GM12878 (cell line): ENCODE data around the gene ADPRHL1. TPM values are rescaled to one million over a fixed set of nuclear protein-coding genes. Genes with fewer than 3 reads are reported as not detected.

ENCODE experiments used
- ATAC-seq: fragments of 200-7000 bp; cut with Tn5 transposase; 3 replicates; pipeline ENCODE4 v1.9.1; 2020; ENCODE audit warnings: mild to moderate bottlenecking, moderate library complexity
- BruUV-seq: library from RNA; stranded (reverse); fragments of 400-500 nt; replicated peaks from 2 replicates; lab custom pipeline; 2021; lab: Mats Ljungman, UMichigan
- CTCF ChIA-PET: fragments of 300-600 bp; sonication (Branson Sonifier 250); formaldehyde crosslinking; extraction: SDS; loops from one replicate; lab custom pipeline; 2021; ENCODE audit warnings: inconsistent platforms; lab: Yijun Ruan, JAX
- POLR2A ChIA-PET: fragments of 350-600 bp; formaldehyde crosslinking; extraction: SDS; loops from one replicate; lab custom pipeline; 2021; ENCODE audit warnings: inconsistent platforms; lab: Charles Lee
- RAD21 ChIA-PET: fragments of 300-600 bp; sonication (Branson Sonifier 250); formaldehyde crosslinking; loops from one replicate; lab custom pipeline; 2023; ENCODE audit warnings: antibody characterized with exemption; ENCODE audit not compliant: unreplicated experiment; lab: Charles Lee
- SMC1A ChIA-PET: fragments of 300-600 bp; sonication (Branson Sonifier 250); formaldehyde crosslinking; loops from one replicate; lab custom pipeline; 2023; ENCODE audit not compliant: unreplicated experiment, uncharacterized antibody; lab: Charles Lee
- DNase-seq: peaks from one replicate; pipeline ENCODE4 v3.0.0-alpha.2; 2011; ENCODE audit warnings: low read depth, low spot score
- FAIRE-seq: peaks from 3 replicates; lab custom pipeline; 2011; peaks lifted over from hg19 to GRCh38; lab: Jason Lieb, UNC
- H2AFZ ChIP-seq: 2 replicates; pipeline ENCODE4 v1.6.0; 2011; ENCODE audit warnings: low read depth, low read length, control low read depth; ENCODE audit not compliant: control insufficient read depth
- H3K27ac ChIP-seq: 2 replicates; pipeline ENCODE4 v1.5.1; 2011; ENCODE audit warnings: control low read depth; ENCODE audit not compliant: control insufficient read depth, insufficient read depth
- H3K27me3 ChIP-seq, 2 experiments: replicated peaks in 1 of 2; 2 replicates each; pipeline versions ENCODE4 v1.6.0 to v1.6.1; 2011; ENCODE audit warnings: low read length in 1 of 2; ENCODE audit not compliant: control insufficient read depth in 2 of 2, insufficient read depth in 2 of 2
- H3K36me3 ChIP-seq, 2 experiments: 2 replicates each; pipeline ENCODE4 v1.5.1; 2011; ENCODE audit warnings: low read length in 1 of 2; ENCODE audit not compliant: control insufficient read depth in 2 of 2, insufficient read depth in 2 of 2
- H3K4me1 ChIP-seq: 2 replicates; pipeline ENCODE4 v1.6.1; 2011; ENCODE audit warnings: mild to moderate bottlenecking, low read length, moderate library complexity, mixed read lengths; ENCODE audit not compliant: control insufficient read depth, insufficient read depth
- H3K4me2 ChIP-seq: 2 replicates; pipeline ENCODE4 v1.6.0; 2011; ENCODE audit warnings: control low read depth; ENCODE audit not compliant: control insufficient read depth, insufficient read depth
- H3K4me3 ChIP-seq: fragments of 200-600 bp; sonication (generic); 2 replicates; pipeline ENCODE4 v1.5.1; 2016
- H3K79me2 ChIP-seq: 2 replicates; pipeline ENCODE4 v1.6.0; 2011; ENCODE audit warnings: low read length; ENCODE audit not compliant: control insufficient read depth, insufficient read depth
- H3K9ac ChIP-seq: 2 replicates; pipeline ENCODE4 v1.8.0; 2011; ENCODE audit warnings: low read length, control low read depth, mixed read lengths; ENCODE audit not compliant: control insufficient read depth, insufficient read depth
- H3K9me3 ChIP-seq: replicated peaks from 3 replicates; pipeline ENCODE4 v1.5.1; 2011; ENCODE audit warnings: mild to moderate bottlenecking, low read length; ENCODE audit not compliant: control insufficient read depth, insufficient read depth
- H4K20me1 ChIP-seq: 2 replicates; pipeline ENCODE4 v1.6.0; 2011; ENCODE audit not compliant: control insufficient read depth, insufficient read depth
- BCL11A ChIP-seq: IDR thresholded peaks from 2 replicates; pipeline ENCODE4 v1.6.1; 2011; ENCODE audit warnings: low read depth, low read length
- BRCA1 ChIP-seq: IDR thresholded peaks from 2 replicates; pipeline ENCODE4 v1.6.1; 2011; ENCODE audit warnings: low read depth, low read length, improper control_type of control experiment
- CTCF ChIP-seq, 3 experiments: IDR thresholded peaks in 2 of 3; conservative IDR thresholded peaks in 1 of 3; 2 replicates each; pipeline ENCODE4 v1.5.1; 2011; ENCODE audit warnings: low read depth in 3 of 3, low read length in 3 of 3, mild to moderate bottlenecking in 3 of 3, control low read depth in 2 of 3, moderate library complexity in 2 of 3, inconsistent platforms in 1 of 3, mixed read lengths in 1 of 3; ENCODE audit not compliant: control insufficient read depth in 2 of 3, insufficient read depth in 1 of 3; ENCODE audit errors: extremely low read depth in 1 of 3
- DPF2 ChIP-seq: fragments of 450-650 bp; IDR thresholded peaks from 2 replicates; pipeline ENCODE4 v1.6.1; 2017; ENCODE audit warnings: mild to moderate bottlenecking
- HCFC1 ChIP-seq: fragments of 150-350 bp; IDR thresholded peaks from 2 replicates; pipeline ENCODE4 v1.6.1; 2014; ENCODE audit warnings: low read length
- HDAC6 ChIP-seq: fragments of 200-600 bp; sonication (generic); IDR thresholded peaks from one replicate; pipeline ENCODE4 v1.8.0; 2017; ENCODE audit warnings: antibody characterized with exemption; ENCODE audit not compliant: unreplicated experiment
- KAT2A ChIP-seq: conservative IDR thresholded peaks from 2 replicates; pipeline ENCODE4 v1.6.1; 2011; ENCODE audit warnings: low read depth, low read length; ENCODE audit not compliant: control insufficient read depth
- MTA2 ChIP-seq: fragments of 450-650 bp; IDR thresholded peaks from 2 replicates; pipeline ENCODE4 v1.6.1; 2016; ENCODE audit warnings: low read depth, mild to moderate bottlenecking, moderate library complexity
- NR2F1 ChIP-seq: fragments of 450-650 bp; conservative IDR thresholded peaks from 2 replicates; pipeline ENCODE4 v1.6.1; 2017; ENCODE audit warnings: mild to moderate bottlenecking
- PAX8 ChIP-seq: fragments of 450-650 bp; IDR thresholded peaks from 2 replicates; pipeline ENCODE4 v1.6.1; 2017; ENCODE audit warnings: mild to moderate bottlenecking, moderate library complexity
- SIX5 ChIP-seq: IDR thresholded peaks from 2 replicates; pipeline ENCODE4 v1.6.1; 2011; ENCODE audit warnings: mild to moderate bottlenecking, low read depth, low read length, moderate library complexity; ENCODE audit not compliant: severe bottlenecking
- SMAD5 ChIP-seq: IDR thresholded peaks from 2 replicates; pipeline ENCODE4 v1.6.1; 2016; ENCODE audit warnings: antibody characterized with exemption, low read depth
- SMC3 ChIP-seq: IDR thresholded peaks from 2 replicates; pipeline ENCODE4 v1.6.1; 2011; ENCODE audit warnings: low read length, improper control_type of control experiment, borderline replicate concordance
- ZNF384 ChIP-seq: IDR thresholded peaks from 2 replicates; pipeline ENCODE4 v1.6.1; 2012; ENCODE audit warnings: low read depth, mild to moderate bottlenecking, low read length, improper control_type of control experiment, borderline replicate concordance
- ZNF622 ChIP-seq: fragments of 450-650 bp; IDR thresholded peaks from 2 replicates; pipeline ENCODE4 v1.6.1; 2017; ENCODE audit warnings: mild to moderate bottlenecking, inconsistent platforms
- WGBS: methylation state at CpG from one replicate; pipeline ENCODE4 v1.1.6; 2016; ENCODE audit warnings: low lambda C conversion rate; ENCODE audit not compliant: insufficient replicate concordance, insufficient coverage; ENCODE audit errors: missing lambda C conversion rate; 5-methylcytosine and 5-hydroxymethylcytosine counted together
- in situ Hi-C: fragments of 300-500 bp; cut with MboI; formaldehyde crosslinking; loops from 9 replicates; pipeline ENCODE4 v1.14.3; 2018; ENCODE audit warnings: mixed read lengths
- intact Hi-C: fragments of 100-400 bp; cut with micrococcal nuclease; formaldehyde crosslinking; loops from one replicate; pipeline ENCODE4 v1.14.2; 2022; ENCODE audit not compliant: unreplicated experiment
- polyA plus RNA-seq, 11 experiments: library from polyadenylated mRNA; depleted of rRNA in 4 of 11; unstranded in 6 of 11; stranded (reverse) in 5 of 11; fragments of >200 nt; fragmentation: Nextera tagmentation in 4 of 11; fragmentation: Illumina TruSeq in 1 of 11; extraction: Ambion mirVana in 4 of 11; extraction: Trizol in 1 of 11; gene quantifications; 1 replicate in 1 of 11; 2 replicates in 10 of 11; pipeline versions ENCODE4 v1.2.1 to v1.2.3, GENCODE V29; 2011 to 2016; ENCODE audit warnings: inconsistent platforms in 2 of 11, missing spikeins in 2 of 11, low read depth in 1 of 11
- total RNA-seq, 4 experiments: library from RNA; depleted of rRNA in 3 of 4; stranded (reverse); fragments of >200 nt in 3 of 4; fragmentation: Illumina TruSeq in 1 of 4; extraction: Trizol in 1 of 4; gene quantifications; 2 replicates each; pipeline versions ENCODE4 v1.2.1 to v1.2.3, GENCODE V29; 2013 to 2021

Gene ADPRHL1
- total and polyA plus RNA-seq, 10 of the 15 experiments (the other 5 are each of a cell fraction or from before 2014, with no cell fraction given): 0.05 to 1.9 (median 1.0) TPM

DNA sequence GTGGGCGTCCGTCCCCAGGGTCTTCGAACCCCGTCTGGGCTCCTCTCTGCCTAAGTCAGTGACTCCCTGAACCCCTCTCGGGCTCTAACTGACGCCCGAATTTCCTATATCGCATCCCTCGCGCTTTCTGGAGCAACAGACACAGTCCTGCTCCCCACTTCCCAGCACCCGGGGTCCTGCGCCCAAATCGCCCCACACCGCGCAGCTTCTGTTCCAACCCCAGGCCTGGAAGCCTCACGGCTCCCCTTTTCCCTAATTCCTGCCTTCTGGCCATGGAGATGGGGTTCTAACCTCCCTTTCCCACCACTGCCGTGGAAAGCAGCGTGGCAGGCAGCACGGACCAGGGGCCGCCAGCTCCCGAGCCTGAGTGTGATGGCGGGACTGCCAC, 87.7 kb downstream of the ADPRHL1 start:
- H3K27ac ChIP-seq: no peak overlapping the region
- intact Hi-C loops: no loop called here
- FAIRE-seq (no peak), DNase-seq (no peak)
- POLR2A ChIA-PET: no interaction called here
- no peak overlapping the region for H3K9ac ChIP-seq
- no peak overlapping the region for H3K4me2 ChIP-seq
- peaks cover 0 to 5% of the 10 kb centered on the region in 2 experiments; a peak in 2 of 4 replicates for H3K27me3 ChIP-seq
- no peak overlapping the region for H3K4me3 ChIP-seq
- in situ Hi-C loops: no loop called here
- 71% methylated on average over 22 of the region's 22 CpGs for WGBS
- H3K36me3 ChIP-seq: no peaks in the 10 kb centered on the region
- no peak for TF ChIP-seq MTA2
- no peak for TF ChIP-seq NR2F1
- no peak for TF ChIP-seq KAT2A
- no peak for TF ChIP-seq ZNF622
- TF ChIP-seq SMC3: no peak
- TF ChIP-seq, all 136 proteins: peak for 0
- no TSS peak for BruUV-seq
- ChIA-PET RAD21 (no interaction called here), CTCF (no interaction called here), SMC1A (no interaction called here)
- H3K9me3 ChIP-seq: no peaks in the 10 kb centered on the region
- ATAC-seq: no peak
- H4K20me1 ChIP-seq: no peaks in the 10 kb centered on the region
- no peaks in the 10 kb centered on the region for H3K79me2 ChIP-seq
- H3K4me1 ChIP-seq: no peaks in the 10 kb centered on the region
- H2AFZ ChIP-seq: no peak overlapping the region

DNA sequence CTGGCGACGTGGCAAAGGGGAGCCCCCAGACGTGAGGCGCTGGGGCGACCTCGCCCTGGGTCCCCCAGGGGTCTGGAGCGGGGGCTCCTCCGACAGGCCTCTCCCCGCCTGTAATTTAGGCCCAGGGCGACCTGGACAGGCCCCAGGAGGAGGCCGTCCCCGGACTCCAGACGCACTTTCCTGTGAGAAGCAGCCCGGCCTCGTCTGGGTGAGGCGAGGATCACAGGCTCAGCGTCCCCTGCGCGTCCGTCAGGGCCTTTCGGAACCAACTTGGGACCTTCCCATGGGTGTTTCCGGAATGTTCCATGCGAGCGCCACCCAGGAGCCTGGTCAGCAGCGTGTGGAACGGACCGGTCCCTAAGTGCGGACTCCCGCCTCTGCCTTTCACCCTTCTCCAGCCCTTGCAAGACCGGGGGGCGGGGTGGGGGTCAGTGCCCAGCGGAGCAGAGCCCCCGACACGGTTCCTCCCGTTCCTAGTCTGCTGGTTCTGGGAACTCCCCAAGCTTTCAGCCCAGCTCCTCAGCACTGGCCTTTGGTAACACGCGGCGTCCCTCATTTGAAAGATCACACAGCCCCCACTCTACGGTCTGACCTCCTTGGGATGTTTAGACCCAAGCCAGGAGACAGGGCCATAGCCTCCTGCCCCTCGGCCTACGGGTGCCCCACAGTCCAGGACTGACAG, 88.2 kb downstream of the ADPRHL1 start:
- 70% methylated on average over 38 of the region's 41 CpGs for WGBS
- no peaks in the 10 kb centered on the region for H3K4me1 ChIP-seq
- SMC1A ChIA-PET: no interaction called here
- H3K36me3 ChIP-seq: no peaks in the 10 kb centered on the region
- ATAC-seq (no peak), FAIRE-seq (no peak), DNase-seq (no peak)
- BruUV-seq: no TSS peak
- H3K27ac ChIP-seq: no peak overlapping the region
- peaks cover 0 to 5% of the 10 kb centered on the region in 2 experiments; a peak in 2 of 4 replicates for H3K27me3 ChIP-seq
- no peaks in the 10 kb centered on the region for H3K79me2 ChIP-seq
- POLR2A ChIA-PET: no interaction called here
- H4K20me1 ChIP-seq: no peaks in the 10 kb centered on the region
- in situ Hi-C loops: no loop called here
- no peak overlapping the region for H3K4me3 ChIP-seq
- H3K9ac ChIP-seq: no peak overlapping the region
- no peak overlapping the region for H2AFZ ChIP-seq
- H3K9me3 ChIP-seq: no peaks in the 10 kb centered on the region
- intact Hi-C loops: no loop called here
- H3K4me2 ChIP-seq: no peak overlapping the region
- CTCF ChIA-PET: no interaction called here
- RAD21 ChIA-PET: no interaction called here
- no peak for TF ChIP-seq ZNF384
- TF ChIP-seq BRCA1: no peak
- TF ChIP-seq HCFC1: no peak
- TF ChIP-seq SIX5: no peak
- no peak for TF ChIP-seq SMAD5
- no peak for TF ChIP-seq BCL11A
- no peak for TF ChIP-seq CTCF (IDR thresholded peaks at IDR 0.05 in 2 of 3, conservative IDR thresholded peaks at IDR 0.05 in 1 of 3; ENCODE audit: control insufficient read depth in 2 of 3, extremely low read depth in 1 of 3, insufficient read depth in 1 of 3, low read depth in 3 of 3, low read length in 3 of 3)
- TF ChIP-seq HDAC6: no peak
- no peak for TF ChIP-seq PAX8
- TF ChIP-seq DPF2: no peak
